Lower leg skin (tissue), 3 donors: ENCODE results near the gene CCDC187.

Experiments used
- CTCF ChIP-seq, 3 donors: fragments of 450-650 bp; IDR thresholded peaks; one replicate each; pipeline ENCODE4 v1.5.1; 2016; ENCODE audit warnings: antibody characterized with exemption in 3 of 3, mild to moderate bottlenecking in 3 of 3, moderate library complexity in 2 of 3
- POLR2A ChIP-seq, 2 donors: fragments of 450-650 bp; IDR thresholded peaks; one replicate each; pipeline ENCODE4 v1.6.1; 2016 to 2017; ENCODE audit warnings: antibody characterized with exemption in 2 of 2, mild to moderate bottlenecking in 1 of 2, moderate library complexity in 1 of 2

DNA sequence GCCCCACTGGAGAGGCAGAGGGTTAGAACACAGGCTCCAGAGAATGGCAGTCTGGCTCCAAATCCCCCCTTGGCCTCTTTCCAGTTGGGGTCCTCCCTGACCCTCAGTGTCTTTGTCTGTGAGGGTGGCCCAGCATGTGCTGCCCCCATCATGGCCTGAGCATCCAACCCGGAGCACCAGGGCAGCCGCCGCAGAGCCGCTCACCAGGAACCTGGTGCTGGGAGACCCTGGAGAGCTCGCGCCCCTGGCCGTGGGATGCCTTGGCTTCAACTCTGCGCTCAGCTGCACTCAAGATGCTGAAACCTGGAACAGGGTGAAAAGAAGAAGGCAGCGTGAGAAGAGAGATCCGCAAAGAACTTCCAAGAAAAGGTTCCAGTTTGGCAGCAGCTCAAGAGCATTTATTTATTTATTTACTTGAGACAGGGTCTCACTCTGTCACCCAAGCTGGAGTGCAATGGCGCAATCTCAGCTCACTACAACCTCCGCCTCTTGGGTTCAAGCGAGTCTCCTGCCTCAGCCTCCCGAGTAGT lies 3.8 kb downstream of the CCDC187 start:
- TF ChIP-seq POLR2A (IDR thresholded peaks at IDR 0.05) = no peak
- TF ChIP-seq CTCF (IDR thresholded peaks at IDR 0.05) = no peak
